Esophagus squamous epithelium (tissue), 4 donors: Measurements from ENCODE around the gene PHKB.

Experiments used
- CTCF ChIP-seq, 6 experiments: fragments of 450-650 bp in 4 of 6; fragments of 200-600 bp in 2 of 6; sonication (generic) in 2 of 6; IDR thresholded peaks; one replicate each; pipeline ENCODE4 v1.5.1; 2016 to 2019; ENCODE audit warnings: antibody characterized with exemption in 6 of 6, mild to moderate bottlenecking in 4 of 6, moderate library complexity in 4 of 6
- POLR2A ChIP-seq, 4 donors: fragments of 450-650 bp; IDR thresholded peaks; one replicate each; pipeline ENCODE4 v1.6.1; 2017; ENCODE audit warnings: antibody characterized with exemption in 4 of 4, mild to moderate bottlenecking in 4 of 4, moderate library complexity in 3 of 4

- no peak for TF ChIP-seq CTCF (IDR thresholded peaks at IDR 0.05)
- TF ChIP-seq POLR2A (IDR thresholded peaks at IDR 0.05) = no peak
Observed at GRCh38 chr16:47581114-47581513, 120.0 kb downstream of the PHKB start.
